Measurements from ENCODE around the gene DHRS7C.

Gene DHRS7C

DNA sequence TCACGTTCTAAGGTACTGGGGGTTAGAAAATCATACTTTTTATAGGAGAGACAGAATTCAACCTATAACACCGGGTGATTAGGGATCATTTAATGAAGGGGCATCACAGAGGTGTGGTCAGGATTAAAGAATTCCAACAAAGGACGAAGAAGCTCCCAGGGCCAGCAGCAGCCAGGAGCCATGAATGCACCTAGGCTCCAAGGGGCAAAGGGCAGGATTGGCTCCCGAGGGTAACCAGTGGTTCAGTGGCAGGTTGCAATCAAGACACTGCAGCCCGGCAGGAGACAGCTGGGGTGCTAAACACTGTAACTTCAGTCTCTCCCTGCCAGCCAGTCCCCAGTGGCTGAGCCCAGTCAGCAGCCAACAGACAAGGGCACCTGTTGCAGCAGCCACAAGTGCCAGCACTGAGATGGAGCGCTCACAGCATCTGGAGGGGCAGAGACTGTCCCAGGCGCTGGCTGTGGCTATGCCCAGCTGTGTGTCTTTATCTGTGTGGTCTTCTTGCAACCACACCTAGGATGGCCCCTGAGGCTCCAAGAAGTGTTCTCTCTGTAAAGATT, 23.9 kb downstream of the DHRS7C start:
- H3K4me1 ChIP-seq (ENCODE audit: control insufficient read depth, insufficient read depth, low read length) = no peaks in the 10 kb centered on the region
- WGBS (ENCODE audit: insufficient coverage, insufficient read length) = no CpG with 5 or more reads among the region's 7 CpGs
- DNase-seq (ENCODE audit: low read depth, low spot score) = no peak
- no peak overlapping the region for H3K4me3 ChIP-seq (ENCODE audit: low read length)
- H3K27ac ChIP-seq (ENCODE audit: low read length) = no peak overlapping the region
- H3K36me3 ChIP-seq (ENCODE audit: control insufficient read depth, insufficient read depth, low read length) = no peaks in the 10 kb centered on the region
- no peaks in the 10 kb centered on the region for H3K27me3 ChIP-seq (ENCODE audit: control insufficient read depth, insufficient read depth, low read length)
- H3K9me3 ChIP-seq (ENCODE audit: control insufficient read depth, insufficient read depth, low read length) = no peaks in the 10 kb centered on the region

DNA sequence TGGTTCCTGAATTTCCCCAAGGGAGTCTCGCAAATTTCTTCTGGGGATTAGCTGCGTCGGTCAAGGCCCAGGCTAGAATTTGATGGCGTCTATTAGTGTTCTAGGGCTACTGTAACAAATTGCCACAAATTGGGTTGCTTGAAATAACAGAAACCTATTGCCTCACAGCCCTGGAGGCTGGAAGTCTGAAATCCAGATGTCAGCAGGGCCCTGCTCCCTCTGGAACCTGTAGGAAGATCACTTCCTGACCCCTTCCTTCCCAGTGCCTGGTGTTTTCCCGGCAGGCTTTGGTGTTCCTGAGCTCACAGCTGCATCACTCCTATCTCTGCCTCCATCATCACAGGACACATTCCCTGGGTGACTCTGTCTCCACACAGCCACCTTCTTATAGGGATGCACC, 24.4 kb downstream of the DHRS7C start:
- no peaks in the 10 kb centered on the region for H3K36me3 ChIP-seq (ENCODE audit: control insufficient read depth, insufficient read depth, low read length)
- no CpG with 5 or more reads among the region's 5 CpGs for WGBS (ENCODE audit: insufficient coverage, insufficient read length)
- no peaks in the 10 kb centered on the region for H3K27me3 ChIP-seq (ENCODE audit: control insufficient read depth, insufficient read depth, low read length)
- H3K27ac ChIP-seq (ENCODE audit: low read length) = no peak overlapping the region
- DNase-seq (ENCODE audit: low read depth, low spot score) = no peak
- H3K9me3 ChIP-seq (ENCODE audit: control insufficient read depth, insufficient read depth, low read length) = no peaks in the 10 kb centered on the region
- no peak overlapping the region for H3K4me3 ChIP-seq (ENCODE audit: low read length)
- no peaks in the 10 kb centered on the region for H3K4me1 ChIP-seq (ENCODE audit: control insufficient read depth, insufficient read depth, low read length)

GRCh38 chr17:9765322-9765721, 26.1 kb downstream of the DHRS7C start:
- Histone ChIP-seq H3K4me1 (ENCODE audit: control insufficient read depth, insufficient read depth, low read length) (no peaks in the 10 kb centered on the region; the same call in 1 of the 2 replicates), H3K4me3 (ENCODE audit: low read length) (no peak overlapping the region), H3K36me3 (ENCODE audit: control insufficient read depth, insufficient read depth, low read length) (no peaks in the 10 kb centered on the region), H3K27ac (ENCODE audit: low read length) (no peak overlapping the region), H3K9me3 (ENCODE audit: control insufficient read depth, insufficient read depth, low read length) (no peaks in the 10 kb centered on the region), H3K27me3 (ENCODE audit: control insufficient read depth, insufficient read depth, low read length) (no peaks in the 10 kb centered on the region)
- no CpG with 5 or more reads among the region's 1 CpG for WGBS (ENCODE audit: insufficient coverage, insufficient read length)
- no peak for DNase-seq (ENCODE audit: low read depth, low spot score)

- Histone ChIP-seq H3K9me3 (ENCODE audit: control insufficient read depth, insufficient read depth, low read length) (no peaks in the 10 kb centered on the region), H3K4me3 (ENCODE audit: low read length) (no peak overlapping the region), H3K27ac (ENCODE audit: low read length) (no peak overlapping the region), H3K36me3 (ENCODE audit: control insufficient read depth, insufficient read depth, low read length) (no peaks in the 10 kb centered on the region), H3K27me3 (ENCODE audit: control insufficient read depth, insufficient read depth, low read length) (no peaks in the 10 kb centered on the region), H3K4me1 (ENCODE audit: control insufficient read depth, insufficient read depth, low read length) (no peaks in the 10 kb centered on the region; the same call in 1 of the 2 replicates)
- no peak for DNase-seq (ENCODE audit: low read depth, low spot score)
- WGBS (ENCODE audit: insufficient coverage, insufficient read length) = no CpG with 5 or more reads among the region's 4 CpGs
Observed at GRCh38 chr17:9763643-9764042, 27.7 kb downstream of the DHRS7C start.

GRCh38 chr17:9760266-9760665, 31.1 kb downstream of the DHRS7C start:
- no peaks in the 10 kb centered on the region; the same call in 1 of the 2 replicates for H3K4me1 ChIP-seq (ENCODE audit: control insufficient read depth, insufficient read depth, low read length)
- no peaks in the 10 kb centered on the region for H3K36me3 ChIP-seq (ENCODE audit: control insufficient read depth, insufficient read depth, low read length)
- WGBS (ENCODE audit: insufficient coverage, insufficient read length) = no CpG with 5 or more reads among the region's 1 CpG
- no peaks in the 10 kb centered on the region for H3K9me3 ChIP-seq (ENCODE audit: control insufficient read depth, insufficient read depth, low read length)
- no peak overlapping the region for H3K27ac ChIP-seq (ENCODE audit: low read length)
- no peak overlapping the region for H3K4me3 ChIP-seq (ENCODE audit: low read length)
- no peaks in the 10 kb centered on the region for H3K27me3 ChIP-seq (ENCODE audit: control insufficient read depth, insufficient read depth, low read length)
- DNase-seq (ENCODE audit: low read depth, low spot score) = no peak

DNA sequence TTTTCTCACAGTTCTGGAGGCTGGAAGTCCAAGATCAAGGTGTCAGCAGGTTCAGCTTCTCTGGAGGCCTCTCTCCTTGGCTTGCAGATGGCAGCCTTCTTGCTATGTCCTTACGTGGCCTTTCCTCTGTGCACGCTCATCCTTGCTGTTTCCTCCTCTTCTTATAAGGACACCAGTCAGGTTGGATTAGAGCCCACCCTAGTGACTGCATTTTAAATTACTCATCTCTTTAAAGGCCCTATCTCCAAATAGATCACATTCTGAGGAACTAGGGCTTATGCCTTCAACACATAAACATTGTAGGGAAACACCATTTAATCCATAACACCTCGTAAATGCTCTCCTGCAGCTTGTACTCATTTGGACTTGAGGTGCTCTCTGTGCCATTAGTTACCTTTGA, 36.3 kb downstream of the DHRS7C start:
- Histone ChIP-seq H3K9me3 (ENCODE audit: control insufficient read depth, insufficient read depth, low read length) (no peaks in the 10 kb centered on the region), H3K27ac (ENCODE audit: low read length) (no peak overlapping the region), H3K4me1 (ENCODE audit: control insufficient read depth, insufficient read depth, low read length) (no peaks in the 10 kb centered on the region; the same call in 1 of the 2 replicates), H3K27me3 (ENCODE audit: control insufficient read depth, insufficient read depth, low read length) (no peaks in the 10 kb centered on the region), H3K4me3 (ENCODE audit: low read length) (no peak overlapping the region), H3K36me3 (ENCODE audit: control insufficient read depth, insufficient read depth, low read length) (no peaks in the 10 kb centered on the region)
- DNase-seq (ENCODE audit: low read depth, low spot score) = no peak
- no CpG with 5 or more reads among the region's 3 CpGs for WGBS (ENCODE audit: insufficient coverage, insufficient read length)

GRCh38 chr17:9750524-9750923, 40.9 kb downstream of the DHRS7C start:
- H3K4me1 ChIP-seq (ENCODE audit: control insufficient read depth, insufficient read depth, low read length) = no peaks in the 10 kb centered on the region
- no peak overlapping the region for H3K27ac ChIP-seq (ENCODE audit: low read length)
- no peaks in the 10 kb centered on the region for H3K27me3 ChIP-seq (ENCODE audit: control insufficient read depth, insufficient read depth, low read length)
- H3K4me3 ChIP-seq (ENCODE audit: low read length) = no peak overlapping the region
- no CpG with 5 or more reads among the region's 9 CpGs for WGBS (ENCODE audit: insufficient coverage, insufficient read length)
- no peaks in the 10 kb centered on the region for H3K9me3 ChIP-seq (ENCODE audit: control insufficient read depth, insufficient read depth, low read length)
- DNase-seq (ENCODE audit: low read depth, low spot score) = no peak
- no peaks in the 10 kb centered on the region for H3K36me3 ChIP-seq (ENCODE audit: control insufficient read depth, insufficient read depth, low read length)

DNA sequence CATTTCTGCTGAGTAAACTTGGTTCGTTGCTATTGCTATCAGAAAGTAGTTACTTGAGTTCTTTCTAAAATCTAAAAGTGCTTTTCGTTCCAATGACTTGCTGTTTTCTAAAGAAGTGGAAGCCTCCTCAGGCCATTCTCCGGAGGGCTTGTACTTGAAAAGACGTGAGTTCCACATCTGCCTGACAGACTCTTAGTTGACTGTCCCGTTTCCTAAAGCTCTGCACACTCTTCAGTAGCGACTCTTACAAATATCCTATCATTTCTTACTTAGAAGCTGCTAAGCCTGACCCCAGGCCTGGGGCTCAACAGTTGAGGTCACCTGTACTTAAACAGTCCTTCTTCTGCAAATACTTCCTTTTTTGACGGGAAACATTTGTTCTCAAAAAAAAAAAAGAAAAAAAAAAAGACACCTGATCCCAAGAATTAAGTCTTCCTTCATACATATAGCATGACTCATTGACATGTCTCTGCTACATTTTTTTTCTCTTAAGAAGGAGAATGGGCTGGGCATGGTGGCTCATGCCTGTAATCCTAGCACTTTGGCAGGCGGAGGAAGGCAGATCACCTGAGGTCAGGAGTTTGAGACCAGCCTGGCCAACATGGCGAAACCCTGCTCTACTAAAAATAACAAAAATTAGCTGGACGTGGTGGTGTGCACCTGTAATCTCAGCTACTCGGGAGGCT, 61.5 kb downstream of the DHRS7C start:
- no CpG with 5 or more reads among the region's 11 CpGs for WGBS (ENCODE audit: insufficient coverage, insufficient read length)
- Histone ChIP-seq H3K27ac (ENCODE audit: low read length) (no peak overlapping the region), H3K4me1 (ENCODE audit: control insufficient read depth, insufficient read depth, low read length) (no peaks in the 10 kb centered on the region), H3K4me3 (ENCODE audit: low read length) (no peak overlapping the region), H3K27me3 (ENCODE audit: control insufficient read depth, insufficient read depth, low read length) (no peaks in the 10 kb centered on the region), H3K9me3 (ENCODE audit: control insufficient read depth, insufficient read depth, low read length) (no peaks in the 10 kb centered on the region), H3K36me3 (ENCODE audit: control insufficient read depth, insufficient read depth, low read length) (no peaks in the 10 kb centered on the region)
- DNase-seq (ENCODE audit: low read depth, low spot score) = no peak

DNA sequence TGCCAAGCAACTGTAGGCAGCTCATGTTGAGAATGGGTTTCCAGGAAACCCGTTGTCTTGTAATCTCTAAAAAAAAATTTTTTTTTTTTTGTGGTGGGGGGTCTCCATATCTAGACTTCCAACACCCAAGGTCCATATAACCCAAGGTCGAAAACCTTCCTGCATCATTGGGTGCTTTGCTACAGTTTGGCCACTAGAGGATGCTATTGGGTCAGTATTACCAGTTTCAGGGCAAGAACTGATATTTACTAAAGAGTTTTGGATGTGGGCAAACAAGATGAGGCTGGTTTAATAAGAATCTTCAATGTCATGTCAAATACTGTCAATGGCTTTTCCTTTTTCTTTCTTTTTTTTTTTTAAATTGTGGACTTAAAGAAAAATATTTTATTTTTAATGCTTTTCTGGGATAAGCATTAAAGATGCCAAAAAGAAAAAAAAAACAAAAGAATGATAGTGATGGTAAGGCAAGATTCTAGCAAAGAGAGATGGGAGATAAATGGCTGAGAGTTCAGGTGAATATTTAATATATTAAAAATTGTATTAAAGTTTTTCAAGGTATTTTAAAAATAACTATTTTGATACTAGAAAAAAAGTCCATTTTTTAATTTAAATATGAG, 62.2 kb downstream of the DHRS7C start:
- DNase-seq (ENCODE audit: low read depth, low spot score) = peak; percentile 18
- H3K4me3 ChIP-seq (ENCODE audit: low read length) = no peak overlapping the region
- WGBS (ENCODE audit: insufficient coverage, insufficient read length) = no CpG with 5 or more reads among the region's 2 CpGs

DNA sequence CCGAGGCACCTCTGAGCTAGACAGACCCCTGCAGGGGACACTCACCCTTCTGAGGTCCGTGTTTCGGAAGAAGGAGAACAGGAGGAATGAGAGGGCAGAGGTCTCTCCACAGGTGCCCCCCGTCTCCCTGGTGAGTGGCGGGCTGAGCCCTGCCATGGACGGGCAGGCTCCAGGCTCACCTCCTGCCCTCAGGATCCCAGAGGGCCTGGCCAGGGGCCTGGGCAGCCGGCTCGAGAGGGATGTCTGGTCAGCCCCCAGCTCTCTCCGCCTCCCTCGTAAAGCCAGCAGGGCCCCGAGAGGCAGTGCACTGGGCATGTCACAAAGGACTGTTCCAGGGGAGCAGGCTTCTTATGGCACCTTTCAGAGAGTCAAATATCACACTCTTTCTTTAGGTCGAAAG, 62.8 kb downstream of the DHRS7C start:
- Histone ChIP-seq H3K27ac (ENCODE audit: low read length) (no peak overlapping the region), H3K9me3 (ENCODE audit: control insufficient read depth, insufficient read depth, low read length) (no peaks in the 10 kb centered on the region), H3K36me3 (ENCODE audit: control insufficient read depth, insufficient read depth, low read length) (no peaks in the 10 kb centered on the region), H3K27me3 (ENCODE audit: control insufficient read depth, insufficient read depth, low read length) (no peaks in the 10 kb centered on the region), H3K4me3 (ENCODE audit: low read length) (no peak overlapping the region), H3K4me1 (ENCODE audit: control insufficient read depth, insufficient read depth, low read length) (no peaks in the 10 kb centered on the region)
- DNase-seq (ENCODE audit: low read depth, low spot score) = no peak
- no CpG with 5 or more reads among the region's 12 CpGs for WGBS (ENCODE audit: insufficient coverage, insufficient read length)

More for the DNA sequence above, 62.2 kb downstream of the DHRS7C start:
- no peaks in the 10 kb centered on the region for H3K27me3 ChIP-seq (ENCODE audit: control insufficient read depth, insufficient read depth, low read length)
- H3K36me3 ChIP-seq (ENCODE audit: control insufficient read depth, insufficient read depth, low read length) = no peaks in the 10 kb centered on the region
- no peaks in the 10 kb centered on the region for H3K9me3 ChIP-seq (ENCODE audit: control insufficient read depth, insufficient read depth, low read length)
- no peak overlapping the region for H3K27ac ChIP-seq (ENCODE audit: low read length)
- H3K4me1 ChIP-seq (ENCODE audit: control insufficient read depth, insufficient read depth, low read length) = no peaks in the 10 kb centered on the region

Measured in iPS DF 6.9 (cell line).